GM12878 (cell line): ENCODE results near the gene DPP4. TPM values are rescaled to one million over a fixed set of nuclear protein-coding genes. Genes with fewer than 3 reads are reported as not detected.

Experiments used
- ATAC-seq: fragments of 200-7000 bp; cut with Tn5 transposase; 3 replicates; pipeline ENCODE4 v1.9.1; 2020; ENCODE audit warnings: mild to moderate bottlenecking, moderate library complexity
- BruUV-seq: library from RNA; stranded (reverse); fragments of 400-500 nt; replicated peaks from 2 replicates; lab custom pipeline; 2021; lab: Mats Ljungman, UMichigan
- CTCF ChIA-PET: fragments of 300-600 bp; sonication (Branson Sonifier 250); formaldehyde crosslinking; extraction: SDS; loops from one replicate; lab custom pipeline; 2021; ENCODE audit warnings: inconsistent platforms; lab: Yijun Ruan, JAX
- POLR2A ChIA-PET: fragments of 350-600 bp; formaldehyde crosslinking; extraction: SDS; loops from one replicate; lab custom pipeline; 2021; ENCODE audit warnings: inconsistent platforms; lab: Charles Lee
- RAD21 ChIA-PET: fragments of 300-600 bp; sonication (Branson Sonifier 250); formaldehyde crosslinking; loops from one replicate; lab custom pipeline; 2023; ENCODE audit warnings: antibody characterized with exemption; ENCODE audit not compliant: unreplicated experiment; lab: Charles Lee
- SMC1A ChIA-PET: fragments of 300-600 bp; sonication (Branson Sonifier 250); formaldehyde crosslinking; loops from one replicate; lab custom pipeline; 2023; ENCODE audit not compliant: unreplicated experiment, uncharacterized antibody; lab: Charles Lee
- DNase-seq: peaks from one replicate; pipeline ENCODE4 v3.0.0-alpha.2; 2011; ENCODE audit warnings: low read depth, low spot score
- FAIRE-seq: peaks from 3 replicates; lab custom pipeline; 2011; peaks lifted over from hg19 to GRCh38; lab: Jason Lieb, UNC
- H2AFZ ChIP-seq: 2 replicates; pipeline ENCODE4 v1.6.0; 2011; ENCODE audit warnings: low read depth, low read length, control low read depth; ENCODE audit not compliant: control insufficient read depth
- H3K27ac ChIP-seq: 2 replicates; pipeline ENCODE4 v1.5.1; 2011; ENCODE audit warnings: control low read depth; ENCODE audit not compliant: control insufficient read depth, insufficient read depth
- H3K27me3 ChIP-seq, 2 experiments: replicated peaks in 1 of 2; 2 replicates each; pipeline versions ENCODE4 v1.6.0 to v1.6.1; 2011; ENCODE audit warnings: low read length in 1 of 2; ENCODE audit not compliant: control insufficient read depth in 2 of 2, insufficient read depth in 2 of 2
- H3K36me3 ChIP-seq, 2 experiments: 2 replicates each; pipeline ENCODE4 v1.5.1; 2011; ENCODE audit warnings: low read length in 1 of 2; ENCODE audit not compliant: control insufficient read depth in 2 of 2, insufficient read depth in 2 of 2
- H3K4me1 ChIP-seq: 2 replicates; pipeline ENCODE4 v1.6.1; 2011; ENCODE audit warnings: mild to moderate bottlenecking, low read length, moderate library complexity, mixed read lengths; ENCODE audit not compliant: control insufficient read depth, insufficient read depth
- H3K4me2 ChIP-seq: 2 replicates; pipeline ENCODE4 v1.6.0; 2011; ENCODE audit warnings: control low read depth; ENCODE audit not compliant: control insufficient read depth, insufficient read depth
- H3K4me3 ChIP-seq: fragments of 200-600 bp; sonication (generic); 2 replicates; pipeline ENCODE4 v1.5.1; 2016
- H3K79me2 ChIP-seq: 2 replicates; pipeline ENCODE4 v1.6.0; 2011; ENCODE audit warnings: low read length; ENCODE audit not compliant: control insufficient read depth, insufficient read depth
- H3K9ac ChIP-seq: 2 replicates; pipeline ENCODE4 v1.8.0; 2011; ENCODE audit warnings: low read length, control low read depth, mixed read lengths; ENCODE audit not compliant: control insufficient read depth, insufficient read depth
- H3K9me3 ChIP-seq: replicated peaks from 3 replicates; pipeline ENCODE4 v1.5.1; 2011; ENCODE audit warnings: mild to moderate bottlenecking, low read length; ENCODE audit not compliant: control insufficient read depth, insufficient read depth
- H4K20me1 ChIP-seq: 2 replicates; pipeline ENCODE4 v1.6.0; 2011; ENCODE audit not compliant: control insufficient read depth, insufficient read depth
- CHD1 ChIP-seq: IDR thresholded peaks from 2 replicates; pipeline ENCODE4 v1.6.1; 2012; ENCODE audit warnings: low read depth, low read length, improper control_type of control experiment
- HDAC2 ChIP-seq: fragments of 200-600 bp; sonication (generic); IDR thresholded peaks from 2 replicates; pipeline ENCODE4 v1.6.1; 2017
- HSF1 ChIP-seq: fragments of 150-350 bp; IDR thresholded peaks from 2 replicates; pipeline ENCODE4 v1.6.1; 2014; ENCODE audit warnings: mild to moderate bottlenecking, low read depth, low read length
- KLF5 ChIP-seq: fragments of 450-650 bp; IDR thresholded peaks from 2 replicates; pipeline ENCODE4 v1.6.1; 2014; ENCODE audit warnings: mild to moderate bottlenecking; ENCODE audit not compliant: partially characterized antibody
- PML ChIP-seq: IDR thresholded peaks from 2 replicates; pipeline ENCODE4 v1.6.1; 2012; ENCODE audit warnings: low read length, inconsistent platforms
- SIN3A ChIP-seq: IDR thresholded peaks from 2 replicates; pipeline ENCODE4 v1.6.1; 2012; ENCODE audit warnings: low read depth, low read length, improper control_type of control experiment
- WGBS: methylation state at CpG from one replicate; pipeline ENCODE4 v1.1.6; 2016; ENCODE audit warnings: low lambda C conversion rate; ENCODE audit not compliant: insufficient replicate concordance, insufficient coverage; ENCODE audit errors: missing lambda C conversion rate; 5-methylcytosine and 5-hydroxymethylcytosine counted together
- in situ Hi-C: fragments of 300-500 bp; cut with MboI; formaldehyde crosslinking; loops from 9 replicates; pipeline ENCODE4 v1.14.3; 2018; ENCODE audit warnings: mixed read lengths
- intact Hi-C: fragments of 100-400 bp; cut with micrococcal nuclease; formaldehyde crosslinking; loops from one replicate; pipeline ENCODE4 v1.14.2; 2022; ENCODE audit not compliant: unreplicated experiment
- polyA plus RNA-seq, 11 experiments: library from polyadenylated mRNA; depleted of rRNA in 4 of 11; unstranded in 6 of 11; stranded (reverse) in 5 of 11; fragments of >200 nt; fragmentation: Nextera tagmentation in 4 of 11; fragmentation: Illumina TruSeq in 1 of 11; extraction: Ambion mirVana in 4 of 11; extraction: Trizol in 1 of 11; gene quantifications; 1 replicate in 1 of 11; 2 replicates in 10 of 11; pipeline versions ENCODE4 v1.2.1 to v1.2.3, GENCODE V29; 2011 to 2016; ENCODE audit warnings: inconsistent platforms in 2 of 11, missing spikeins in 2 of 11, low read depth in 1 of 11
- total RNA-seq, 4 experiments: library from RNA; depleted of rRNA in 3 of 4; stranded (reverse); fragments of >200 nt in 3 of 4; fragmentation: Illumina TruSeq in 1 of 4; extraction: Trizol in 1 of 4; gene quantifications; 2 replicates each; pipeline versions ENCODE4 v1.2.1 to v1.2.3, GENCODE V29; 2013 to 2021
- TF ChIP-seq, protein P1 (sequence below): fragments of 450-650 bp; IDR thresholded peaks from 2 replicates; pipeline ENCODE4 v1.6.1; 2017; ENCODE audit warnings: mild to moderate bottlenecking, moderate library complexity

DPP4 gene
- total and polyA plus RNA-seq, 10 of the 15 experiments (the other 5 are each of a cell fraction or from before 2014, with no cell fraction given) = 4.1 to 11.4 (median 9.3) TPM

GRCh38 chr2:162018530-162018929 lies 55.5 kb downstream of the DPP4 start (continued):
- TF ChIP-seq, protein P1, sequence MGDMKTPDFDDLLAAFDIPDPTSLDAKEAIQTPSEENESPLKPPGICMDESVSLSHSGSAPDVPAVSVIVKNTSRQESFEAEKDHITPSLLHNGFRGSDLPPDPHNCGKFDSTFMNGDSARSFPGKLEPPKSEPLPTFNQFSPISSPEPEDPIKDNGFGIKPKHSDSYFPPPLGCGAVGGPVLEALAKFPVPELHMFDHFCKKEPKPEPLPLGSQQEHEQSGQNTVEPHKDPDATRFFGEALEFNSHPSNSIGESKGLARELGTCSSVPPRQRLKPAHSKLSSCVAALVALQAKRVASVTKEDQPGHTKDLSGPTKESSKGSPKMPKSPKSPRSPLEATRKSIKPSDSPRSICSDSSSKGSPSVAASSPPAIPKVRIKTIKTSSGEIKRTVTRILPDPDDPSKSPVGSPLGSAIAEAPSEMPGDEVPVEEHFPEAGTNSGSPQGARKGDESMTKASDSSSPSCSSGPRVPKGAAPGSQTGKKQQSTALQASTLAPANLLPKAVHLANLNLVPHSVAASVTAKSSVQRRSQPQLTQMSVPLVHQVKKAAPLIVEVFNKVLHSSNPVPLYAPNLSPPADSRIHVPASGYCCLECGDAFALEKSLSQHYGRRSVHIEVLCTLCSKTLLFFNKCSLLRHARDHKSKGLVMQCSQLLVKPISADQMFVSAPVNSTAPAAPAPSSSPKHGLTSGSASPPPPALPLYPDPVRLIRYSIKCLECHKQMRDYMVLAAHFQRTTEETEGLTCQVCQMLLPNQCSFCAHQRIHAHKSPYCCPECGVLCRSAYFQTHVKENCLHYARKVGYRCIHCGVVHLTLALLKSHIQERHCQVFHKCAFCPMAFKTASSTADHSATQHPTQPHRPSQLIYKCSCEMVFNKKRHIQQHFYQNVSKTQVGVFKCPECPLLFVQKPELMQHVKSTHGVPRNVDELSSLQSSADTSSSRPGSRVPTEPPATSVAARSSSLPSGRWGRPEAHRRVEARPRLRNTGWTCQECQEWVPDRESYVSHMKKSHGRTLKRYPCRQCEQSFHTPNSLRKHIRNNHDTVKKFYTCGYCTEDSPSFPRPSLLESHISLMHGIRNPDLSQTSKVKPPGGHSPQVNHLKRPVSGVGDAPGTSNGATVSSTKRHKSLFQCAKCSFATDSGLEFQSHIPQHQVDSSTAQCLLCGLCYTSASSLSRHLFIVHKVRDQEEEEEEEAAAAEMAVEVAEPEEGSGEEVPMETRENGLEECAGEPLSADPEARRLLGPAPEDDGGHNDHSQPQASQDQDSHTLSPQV = no peak
- TF ChIP-seq KLF5 = no peak

DNA sequence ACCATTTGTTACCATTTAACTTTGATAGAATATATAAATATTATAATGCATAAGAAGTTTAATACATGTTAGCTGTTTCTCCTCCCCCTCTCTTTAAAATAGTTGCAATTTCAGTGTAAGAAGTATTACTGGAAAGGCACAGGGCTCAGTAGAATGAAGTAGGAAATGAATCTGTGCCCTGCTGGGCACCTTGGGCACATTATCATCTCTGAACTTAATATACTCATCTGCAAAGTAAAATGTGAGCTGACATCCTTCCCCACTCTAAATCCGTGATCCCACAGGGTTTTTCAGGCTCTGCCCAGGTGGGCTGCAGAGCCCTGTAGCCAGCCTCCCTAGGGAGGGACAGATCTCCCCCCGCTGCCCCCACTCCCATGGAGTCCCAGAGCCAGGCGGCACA lies 56.8 kb downstream of the DPP4 start:
- 18% methylated on average over 3 of the region's 3 CpGs for WGBS
- no peaks in the 10 kb centered on the region for H4K20me1 ChIP-seq
- no peaks in the 10 kb centered on the region for H3K9me3 ChIP-seq
- in situ Hi-C loops (no loop called here), intact Hi-C loops (no loop called here)
- H3K4me1 ChIP-seq = no peaks in the 10 kb centered on the region
- no peaks in the 10 kb centered on the region for H3K79me2 ChIP-seq
- ChIA-PET CTCF (interaction anchor here (1.2 kb wide), 1 partner anchor 107 kb away, joined by 4 read pairs; no protein-coding TSS in a partner anchor), RAD21 (interaction anchor here (0.7 kb wide), 1 partner anchor 109 kb away, joined by 3 read pairs; no protein-coding TSS in a partner anchor), POLR2A (no interaction called here), SMC1A (interaction anchor here (1.4 to 1.9 kb wide), 2 partner anchors 42 to 279 kb away, joined by 4 read pairs; no protein-coding TSS in a partner anchor)
- no peak overlapping the region for H2AFZ ChIP-seq
- no peaks in the 10 kb centered on the region for H3K27me3 ChIP-seq
- no peak for ATAC-seq
- BruUV-seq = no TSS peak
- no peak for TF ChIP-seq HSF1
- TF ChIP-seq HDAC2 = no peak
- no peak for TF ChIP-seq CHD1
- TF ChIP-seq SIN3A = no peak
- no peak for TF ChIP-seq PML
- no peak overlapping the region for H3K27ac ChIP-seq
- DNase-seq = no peak
- H3K4me3 ChIP-seq = no peak overlapping the region
- no peak overlapping the region for H3K4me2 ChIP-seq
- FAIRE-seq = no peak
- H3K36me3 ChIP-seq = no peaks in the 10 kb centered on the region
- H3K9ac ChIP-seq = no peak overlapping the region
